ENCODE measurements around the gene C16orf96.

The C16orf96 gene

DNA sequence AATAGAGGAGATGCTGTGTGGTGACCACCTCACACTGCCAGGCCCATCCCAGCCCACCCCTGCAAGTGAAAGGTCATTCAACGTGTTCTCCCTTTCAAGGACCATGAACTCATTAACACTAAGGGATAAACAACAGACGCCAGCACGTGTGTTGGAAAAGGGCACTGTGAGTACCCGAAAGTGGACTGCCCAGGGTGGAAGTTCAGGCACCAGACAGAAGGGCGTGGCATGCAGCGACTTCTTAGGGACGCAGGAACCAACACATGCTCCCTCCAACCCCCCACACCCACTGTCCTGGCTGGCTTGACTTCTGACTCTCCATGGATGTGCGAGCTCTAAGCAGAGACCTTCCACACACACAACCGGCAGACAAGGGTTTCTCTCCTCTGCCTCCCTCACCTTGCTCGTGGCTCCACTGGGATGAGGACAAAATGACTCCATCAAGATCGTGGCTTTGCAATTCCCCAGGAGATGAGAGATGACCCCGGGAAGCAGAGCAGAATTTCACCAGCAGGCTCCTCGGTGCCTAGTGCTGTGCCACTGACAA is 47.6 kb downstream of the C16orf96 start:
- no peak for DNase-seq

- DNase-seq, result no peak
These were observed 48.3 kb downstream of the C16orf96 start for GRCh38 chr16:4604401-4604800.

DNA sequence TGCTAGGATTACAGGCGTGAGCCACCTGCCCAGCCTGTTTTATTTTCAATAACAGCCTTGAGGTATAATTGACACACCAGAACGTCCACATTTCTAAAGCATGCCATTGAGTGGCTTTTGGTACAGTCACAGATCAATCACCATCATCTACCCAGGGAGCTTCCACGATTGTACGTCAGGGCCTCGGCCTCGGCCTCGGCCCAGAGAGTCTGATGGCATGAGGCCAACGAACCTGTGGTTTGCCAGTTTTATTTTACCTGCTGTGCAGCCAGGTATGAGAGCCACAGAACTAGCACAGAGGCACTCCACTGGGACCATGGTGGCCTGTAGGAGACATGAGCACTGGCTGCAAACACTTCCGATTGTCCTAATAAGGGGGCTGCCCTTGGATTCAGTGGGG is 50.2 kb downstream of the C16orf96 start:
- DNase-seq, result no peak

GRCh38 chr16:4607841-4608703 is 51.9 kb downstream of the C16orf96 start:
- no peak for DNase-seq

DNA sequence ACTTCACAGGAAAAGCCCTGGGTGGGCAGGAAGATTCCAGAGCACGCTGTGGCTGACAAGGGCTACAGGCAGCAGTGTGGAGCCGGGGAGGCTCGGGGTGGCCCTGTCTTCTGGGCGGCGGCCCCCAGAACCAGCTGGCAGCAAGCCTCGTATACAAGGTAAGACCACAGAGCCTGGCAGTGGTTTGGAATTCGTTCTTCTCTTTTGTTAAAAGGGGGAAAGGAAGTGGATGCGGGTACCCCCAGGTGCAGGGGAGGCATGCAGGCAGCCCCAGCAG is 52.5 kb downstream of the C16orf96 start:
- no peak for DNase-seq

- no peak for DNase-seq
These were observed 53.3 kb downstream of the C16orf96 start for GRCh38 chr16:4609200-4610010.

- no peak for DNase-seq
These were observed 54.2 kb downstream of the C16orf96 start for GRCh38 chr16:4610011-4611005.

DNA sequence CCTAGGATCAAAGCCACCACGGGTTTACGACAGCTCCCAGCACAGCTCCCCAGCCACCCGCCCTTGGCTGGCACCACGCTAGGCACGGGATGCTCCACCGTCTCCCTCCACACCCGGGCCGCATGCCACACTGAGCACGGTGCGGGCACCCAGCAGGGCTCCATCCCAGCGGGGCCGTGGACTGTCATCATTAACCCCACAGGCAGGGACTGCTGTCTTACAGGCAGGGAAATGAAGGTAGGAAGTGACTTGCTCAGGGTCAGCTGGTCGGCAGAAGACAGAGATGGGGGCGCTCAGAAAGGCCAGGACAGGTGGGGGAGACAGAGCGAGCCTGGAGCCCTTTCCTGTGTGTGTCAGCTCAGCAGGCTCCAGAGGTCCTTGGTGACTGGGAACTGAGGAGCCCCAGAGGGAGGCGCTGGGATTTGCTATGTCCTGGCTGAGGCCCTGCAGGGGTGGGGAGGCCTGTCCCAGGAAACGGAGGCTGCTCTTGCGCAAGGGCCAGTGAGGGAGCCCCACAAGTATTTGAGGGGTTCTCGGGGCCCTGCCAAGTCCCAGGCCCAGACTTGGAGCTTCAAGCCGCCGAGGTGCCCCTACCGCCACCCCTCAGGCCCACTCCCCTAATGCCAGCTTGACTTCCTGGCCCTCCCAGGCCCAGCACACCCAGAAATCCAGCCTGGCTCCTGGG is 55.3 kb downstream of the C16orf96 start:
- DNase-seq, result no peak

DNA sequence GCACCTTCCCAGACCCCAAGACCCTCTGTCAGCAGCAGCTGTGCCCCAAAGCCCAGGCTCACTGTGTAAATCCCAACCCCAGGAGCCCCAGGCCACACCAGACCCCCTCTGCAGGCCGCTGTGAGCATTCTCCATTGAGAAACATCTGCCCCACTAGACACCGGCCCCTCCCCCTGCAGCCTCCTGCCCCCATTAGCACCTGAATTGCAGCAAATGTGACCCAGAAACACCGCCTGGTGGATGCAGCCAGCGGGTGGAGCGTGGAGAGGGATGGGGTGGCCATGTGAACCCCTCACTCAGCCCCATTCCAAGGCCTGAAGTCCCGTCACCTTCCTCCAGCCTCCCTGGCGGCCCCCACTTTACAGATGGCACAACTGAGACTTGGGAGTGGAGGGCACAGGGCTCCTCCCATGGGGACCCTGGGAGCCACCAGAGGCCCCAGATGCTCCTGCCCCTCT is 56.4 kb downstream of the C16orf96 start:
- no peak for DNase-seq

- peak; percentile 91 for DNase-seq
These were observed 57.0 kb downstream of the C16orf96 start for GRCh38 chr16:4612977-4613635.

DNA sequence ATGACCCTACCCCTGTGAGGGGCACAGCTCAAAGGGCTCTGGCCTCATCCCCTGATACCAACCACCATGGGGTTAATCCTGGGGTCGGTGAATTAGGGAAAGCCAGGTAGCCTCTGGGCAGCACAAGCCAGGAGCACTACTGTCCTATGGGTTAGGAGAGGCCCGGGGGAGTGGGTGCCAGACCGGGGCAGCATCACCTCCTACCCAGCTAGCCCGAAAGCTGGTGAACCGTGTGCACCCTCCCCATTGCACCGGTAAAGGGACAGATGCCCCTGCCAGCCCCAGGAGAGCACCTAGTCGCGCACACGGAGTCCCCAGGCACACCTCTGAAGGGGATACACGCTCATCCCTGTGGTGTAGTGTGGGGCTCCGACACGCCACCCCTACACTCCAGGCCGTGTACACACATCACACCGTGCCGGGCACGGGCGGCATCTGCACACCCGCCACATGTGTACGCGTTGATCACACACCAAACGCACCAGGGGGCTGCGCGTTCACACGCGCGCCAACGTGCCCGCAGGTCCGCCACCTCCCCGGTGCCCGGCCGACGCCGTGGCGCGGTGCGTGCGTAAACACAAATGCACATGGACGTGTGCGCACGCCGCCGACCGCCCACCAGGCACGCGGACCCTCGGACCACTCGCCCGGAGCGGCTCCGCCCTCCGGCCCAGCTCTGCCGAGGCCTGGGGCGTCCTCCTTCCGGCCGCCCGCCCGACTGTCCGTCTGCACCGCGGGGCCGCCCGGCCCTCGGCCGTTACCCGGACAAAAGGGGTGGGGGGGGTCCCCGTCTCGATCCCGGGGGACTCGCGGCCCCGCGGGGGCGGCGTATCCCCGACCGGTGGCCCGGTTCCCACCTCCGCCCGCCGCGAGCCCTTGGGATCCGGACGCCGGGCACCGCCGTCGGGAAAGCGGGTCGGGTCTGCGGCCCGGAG is 57.8 kb downstream of the C16orf96 start:
- DNase-seq, result no peak

- DNase-seq, result peak; percentile 94
These were observed 58.6 kb downstream of the C16orf96 start, which contains the start of gene UBALD1 for GRCh38 chr16:4614571-4615383. TSS of gene UBALD1 (minus strand) at chr16:4614888. CDS start at chr16:4614797, 91 bp downstream.

DNA sequence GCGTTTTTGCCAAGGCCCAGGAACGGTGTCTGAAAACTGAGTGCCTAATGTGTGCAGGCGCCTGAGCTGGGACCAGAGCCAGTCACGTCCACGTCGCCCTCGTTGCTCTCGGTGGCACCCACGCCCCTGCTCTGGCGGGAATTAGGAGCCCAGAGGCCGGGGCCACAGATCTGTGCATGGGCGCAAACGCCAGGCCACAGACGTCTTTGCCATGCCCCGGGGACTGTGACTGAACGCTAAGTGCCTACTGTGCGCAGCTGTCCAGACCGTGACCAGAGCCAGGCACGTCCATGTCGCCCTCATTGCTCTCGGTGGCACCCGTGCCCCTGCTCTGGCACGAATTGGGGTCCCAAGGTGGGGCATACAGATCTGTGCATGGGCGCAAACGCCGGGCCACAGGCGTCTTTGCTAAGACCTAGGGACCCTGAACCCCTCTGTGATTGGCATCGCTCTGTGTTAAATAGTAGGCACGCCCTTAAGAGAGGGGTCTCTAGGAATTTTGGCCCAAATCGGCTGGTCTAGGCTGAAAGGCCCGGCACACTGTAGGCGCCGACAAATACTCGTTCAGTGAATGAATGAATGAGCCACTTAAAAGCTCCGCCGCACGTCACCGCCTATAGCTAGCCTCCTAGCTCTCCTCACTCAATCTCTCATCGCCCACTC is 59.4 kb downstream of the C16orf96 start:
- DNase-seq, result no peak

DNA sequence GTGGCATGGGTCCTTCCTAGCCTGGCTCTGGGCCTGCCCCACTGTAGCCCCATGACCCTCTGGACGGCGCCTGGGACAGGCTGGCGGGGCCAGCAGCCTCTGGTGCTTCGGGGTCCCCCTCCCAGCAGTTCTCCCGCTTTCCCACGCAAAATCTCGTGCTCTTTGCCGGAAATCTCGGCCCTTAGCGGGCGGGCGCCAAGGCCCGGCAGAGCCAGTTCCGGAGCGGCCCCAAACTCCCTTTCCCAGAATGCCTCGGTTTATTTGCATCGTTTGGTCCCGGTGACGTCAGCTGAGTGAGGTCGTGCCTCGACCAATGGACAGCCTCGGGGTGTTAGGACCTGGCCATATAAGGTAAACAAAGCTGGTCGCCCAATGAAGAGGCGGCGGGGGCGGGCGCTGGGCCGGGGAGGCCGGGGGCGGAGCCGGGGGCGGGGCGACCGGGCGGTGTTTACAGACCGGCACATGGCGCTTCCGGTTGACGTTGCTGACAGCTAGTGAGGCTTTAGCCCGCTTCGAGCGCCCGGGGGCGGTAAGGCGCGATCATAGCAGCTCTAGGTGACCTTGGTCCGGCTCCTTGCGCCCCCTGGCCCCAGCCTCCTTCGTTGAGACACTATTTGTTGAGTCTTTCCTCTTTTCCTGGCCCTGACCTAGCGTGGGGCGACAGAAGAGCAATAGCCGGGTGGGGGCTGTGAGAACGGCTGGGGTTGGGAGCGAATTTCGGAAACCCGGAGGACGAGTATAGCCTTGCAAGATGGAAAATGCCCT is 60.1 kb downstream of the C16orf96 start:
- peak; percentile 100 for DNase-seq

GRCh38 chr16:4617880-4618279 is 61.7 kb downstream of the C16orf96 start:
- DNase-seq, result no peak

GRCh38 chr16:4618645-4619418 is 62.7 kb downstream of the C16orf96 start:
- no peak for DNase-seq

DNA sequence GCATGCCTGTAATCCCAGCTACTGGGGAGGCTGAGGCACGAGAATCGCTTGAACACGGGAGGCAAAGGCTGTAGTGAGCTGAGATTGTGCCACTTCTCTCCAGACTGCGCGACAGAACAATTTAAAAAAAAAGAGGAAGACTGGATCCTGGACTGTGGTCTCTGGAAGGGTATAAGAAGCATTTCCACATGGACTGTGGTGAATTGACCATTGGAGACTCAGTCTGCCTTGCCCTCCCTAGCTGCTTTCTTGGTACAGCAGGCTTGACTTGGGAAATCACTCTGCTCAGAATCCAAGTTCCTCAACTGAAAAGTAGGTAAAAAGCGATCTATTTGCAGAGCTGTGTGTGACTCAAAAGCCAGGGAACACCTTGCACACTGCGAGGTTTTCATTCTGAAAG is 67.5 kb downstream of the C16orf96 start:
- no peak for DNase-seq

All from islet precursor cell (in vitro differentiated cells).